Prostate gland (tissue), 2 donors: ENCODE data around the gene PTPRM. TPM values are rescaled to one million over a fixed set of nuclear protein-coding genes. Genes with fewer than 3 reads are reported as not detected.

Experiments used
- DNase-seq: peaks from one replicate; pipeline ENCODE4 v3.0.0-alpha.2; 2019; ENCODE audit warnings: low spot score
- H3K27ac ChIP-seq, 2 donors: fragments of 200-600 bp; sonication (generic); 2 replicates each; pipeline ENCODE4 v1.5.1; 2017 to 2019
- H3K27me3 ChIP-seq: fragments of 200-600 bp; sonication (generic); replicated peaks from 2 replicates; pipeline ENCODE4 v1.5.1; 2019; ENCODE audit not compliant: insufficient read depth
- H3K36me3 ChIP-seq, 2 donors: fragments of 200-600 bp; sonication (generic); 1 replicate in 1 of 2; 2 replicates in 1 of 2; pipeline versions ENCODE4 v1.5.1 to v1.8.1; 2017 to 2019
- H3K4me1 ChIP-seq: fragments of 200-600 bp; sonication (generic); replicated peaks from 2 replicates; pipeline ENCODE4 v1.5.1; 2019
- H3K4me3 ChIP-seq, 2 donors: fragments of 200-600 bp; sonication (generic); 2 replicates each; pipeline ENCODE4 v1.5.1; 2017 to 2019
- H3K9me3 ChIP-seq: fragments of 200-600 bp; sonication (generic); 2 replicates; pipeline ENCODE4 v1.5.1; 2017
- POLR2A ChIP-seq: fragments of 450-650 bp; IDR thresholded peaks from one replicate; pipeline ENCODE4 v1.6.1; 2016; ENCODE audit warnings: antibody characterized with exemption, mild to moderate bottlenecking
- POLR2AphosphoS5 ChIP-seq: sonication (generic); formaldehyde crosslinking; IDR thresholded peaks from one replicate; pipeline ENCODE4 v1.6.1; 2017; ENCODE audit warnings: antibody characterized with exemption
- whole genome bisulfite sequencing: methylation state at CpG from one replicate; pipeline ENCODE4 v1.1.5; 2018; 5-methylcytosine and 5-hydroxymethylcytosine counted together
- intact Hi-C: fragments of 100-400 bp; cut with DNase I; formaldehyde crosslinking; loops from one replicate; pipeline ENCODE4 v1.14.2; 2022
- total RNA-seq, 2 donors: library from RNA; depleted of rRNA; stranded (reverse); fragments of >200 nt; gene quantifications; one replicate each; pipeline ENCODE4 v1.1.0, GENCODE V29; 2016
- TF ChIP-seq, protein P1 (sequence below), 4 experiments: fragments of 200-600 bp in 2 of 4; fragments of 450-650 bp in 2 of 4; sonication (generic) in 2 of 4; IDR thresholded peaks; 1 replicate in 3 of 4; 2 replicates in 1 of 4; pipeline ENCODE4 v1.5.1; 2016 to 2019; ENCODE audit warnings: antibody characterized with exemption in 4 of 4, mild to moderate bottlenecking in 2 of 4, moderate library complexity in 2 of 4

PTPRM gene
- total RNA-seq, 2 donors from 2014 or later = 32.9 to 92.6 TPM

DNA sequence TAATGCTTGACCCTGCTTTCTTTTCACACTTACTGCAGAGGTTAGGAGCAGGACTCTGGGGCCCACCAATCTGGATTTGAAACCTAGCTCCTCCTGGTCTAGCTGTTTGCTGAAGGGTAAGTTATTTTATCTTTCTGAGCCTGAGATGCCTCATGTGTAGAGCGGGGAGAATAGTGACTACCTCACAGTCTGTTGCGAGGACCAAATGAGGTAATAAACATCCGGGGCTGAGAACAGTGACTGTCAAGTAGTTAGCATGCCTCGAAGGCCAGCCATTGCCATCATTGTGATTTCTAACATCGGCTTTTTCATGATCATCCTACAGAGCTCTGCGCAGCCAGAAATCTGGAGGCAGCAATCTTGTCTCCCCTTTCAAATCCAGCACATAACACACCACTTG lies 32.9 kb downstream of the PTPRM start:
- 91% methylated on average over 6 of the region's 6 CpGs for WGBS
- TF ChIP-seq, protein P1, sequence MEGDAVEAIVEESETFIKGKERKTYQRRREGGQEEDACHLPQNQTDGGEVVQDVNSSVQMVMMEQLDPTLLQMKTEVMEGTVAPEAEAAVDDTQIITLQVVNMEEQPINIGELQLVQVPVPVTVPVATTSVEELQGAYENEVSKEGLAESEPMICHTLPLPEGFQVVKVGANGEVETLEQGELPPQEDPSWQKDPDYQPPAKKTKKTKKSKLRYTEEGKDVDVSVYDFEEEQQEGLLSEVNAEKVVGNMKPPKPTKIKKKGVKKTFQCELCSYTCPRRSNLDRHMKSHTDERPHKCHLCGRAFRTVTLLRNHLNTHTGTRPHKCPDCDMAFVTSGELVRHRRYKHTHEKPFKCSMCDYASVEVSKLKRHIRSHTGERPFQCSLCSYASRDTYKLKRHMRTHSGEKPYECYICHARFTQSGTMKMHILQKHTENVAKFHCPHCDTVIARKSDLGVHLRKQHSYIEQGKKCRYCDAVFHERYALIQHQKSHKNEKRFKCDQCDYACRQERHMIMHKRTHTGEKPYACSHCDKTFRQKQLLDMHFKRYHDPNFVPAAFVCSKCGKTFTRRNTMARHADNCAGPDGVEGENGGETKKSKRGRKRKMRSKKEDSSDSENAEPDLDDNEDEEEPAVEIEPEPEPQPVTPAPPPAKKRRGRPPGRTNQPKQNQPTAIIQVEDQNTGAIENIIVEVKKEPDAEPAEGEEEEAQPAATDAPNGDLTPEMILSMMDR (IDR thresholded peaks at IDR 0.05) = no peak
- TF ChIP-seq POLR2A (no peak), POLR2AphosphoS5 (no peak)
- H3K9me3 ChIP-seq = no peaks in the 10 kb centered on the region
- H3K4me1 ChIP-seq = no peaks in the 10 kb centered on the region
- H3K4me3 ChIP-seq = no peak overlapping the region
- no peak for DNase-seq
- no peak overlapping the region for H3K27ac ChIP-seq
- H3K36me3 ChIP-seq = no peaks in the 10 kb centered on the region
- intact Hi-C loops = no loop called here
- no peaks in the 10 kb centered on the region for H3K27me3 ChIP-seq

DNA sequence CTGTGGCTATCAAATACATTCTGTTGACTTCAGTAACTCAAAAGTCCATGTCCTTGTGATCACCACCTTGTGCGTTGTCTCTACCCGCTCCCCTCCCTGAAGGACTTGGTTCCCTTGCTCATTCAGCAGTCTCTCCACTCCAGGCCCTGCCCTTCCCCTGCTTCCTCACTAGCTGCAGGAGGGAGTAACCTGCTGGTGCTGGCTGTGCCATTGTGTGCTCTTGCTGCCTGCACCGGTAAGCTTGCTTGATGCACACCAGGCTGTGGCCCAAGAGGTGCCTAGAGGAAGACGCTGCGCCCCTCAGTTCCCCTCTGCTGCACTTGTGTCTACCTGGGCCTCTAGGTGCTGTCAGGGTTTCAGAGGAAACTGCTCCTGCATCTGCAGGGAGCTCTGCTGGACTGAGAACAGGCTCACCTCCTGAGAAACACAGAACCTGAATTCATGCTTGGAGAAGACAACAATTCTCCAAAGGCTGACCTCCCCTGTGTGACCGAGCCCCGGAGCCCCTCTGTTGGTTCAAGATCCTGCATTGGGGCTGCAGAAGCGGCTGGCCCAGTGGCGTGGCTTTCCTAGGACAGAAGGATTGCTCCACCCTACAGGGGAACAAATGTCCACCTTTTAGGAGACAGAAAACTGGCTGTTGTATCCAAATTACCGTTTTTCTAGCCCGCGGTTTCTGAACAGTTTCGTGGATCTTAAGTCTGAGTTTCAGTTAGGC lies 33.6 kb downstream of the PTPRM start:
- no peaks in the 10 kb centered on the region for H3K4me1 ChIP-seq
- no peak overlapping the region for H3K4me3 ChIP-seq
- TF ChIP-seq POLR2A (no peak), POLR2AphosphoS5 (no peak)
- TF ChIP-seq, protein P1 (IDR thresholded peaks at IDR 0.05) = no peak
- DNase-seq = no peak
- intact Hi-C loops = no loop called here
- 93% methylated on average over 13 of the region's 13 CpGs for WGBS
- no peaks in the 10 kb centered on the region for H3K27me3 ChIP-seq
- no peaks in the 10 kb centered on the region for H3K9me3 ChIP-seq
- H3K36me3 ChIP-seq = no peaks in the 10 kb centered on the region
- no peak overlapping the region for H3K27ac ChIP-seq

DNA sequence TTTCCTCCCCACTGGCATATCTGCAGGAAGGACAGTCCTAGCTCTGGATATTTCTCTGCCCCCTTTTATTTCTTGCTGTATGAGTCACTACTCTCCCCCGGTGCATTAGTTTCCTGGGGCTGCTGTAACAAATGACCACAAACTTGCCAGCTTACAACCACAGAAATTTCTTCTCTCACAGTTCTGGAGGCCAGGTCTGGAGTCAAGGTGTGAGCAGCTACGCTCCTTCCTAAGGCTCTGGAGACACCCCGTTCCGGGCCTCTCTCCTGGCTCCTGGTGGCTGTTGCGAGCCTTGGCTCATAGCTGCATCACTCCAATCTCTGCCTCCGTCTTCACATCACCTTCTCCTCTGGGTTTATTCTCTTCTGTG lies 34.1 kb downstream of the PTPRM start:
- whole genome bisulfite sequencing = 95% methylated on average over 6 of the region's 6 CpGs
- Histone ChIP-seq H3K27me3 (no peaks in the 10 kb centered on the region), H3K4me1 (no peaks in the 10 kb centered on the region), H3K4me3 (no peak overlapping the region), H3K27ac (no peak overlapping the region), H3K36me3 (no peaks in the 10 kb centered on the region), H3K9me3 (no peaks in the 10 kb centered on the region)
- intact Hi-C loops = no loop called here
- TF ChIP-seq POLR2A = no peak
- no peak for TF ChIP-seq POLR2AphosphoS5
- TF ChIP-seq, protein P1 (IDR thresholded peaks at IDR 0.05) = no peak
- no peak for DNase-seq

DNA sequence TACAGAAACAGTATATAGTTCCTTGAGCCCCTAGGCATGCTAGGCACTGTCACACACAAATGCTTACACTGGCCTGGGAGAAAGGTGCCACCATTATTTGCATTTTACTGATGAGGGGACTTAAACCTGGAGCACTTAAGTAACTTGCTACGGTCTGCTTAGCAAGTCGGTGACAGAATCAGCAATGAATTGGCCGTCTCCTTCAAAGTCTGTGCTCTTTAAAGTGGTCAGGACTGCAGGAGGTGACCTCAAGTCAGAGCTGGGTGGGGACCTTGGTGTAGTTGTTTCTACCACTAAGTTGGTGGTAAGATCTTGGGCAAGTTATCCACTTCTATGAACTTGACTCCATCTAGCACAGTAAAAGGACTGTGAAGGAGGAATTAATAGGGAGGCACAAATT lies 34.8 kb downstream of the PTPRM start:
- Histone ChIP-seq H3K4me3 (no peak overlapping the region), H3K36me3 (no peaks in the 10 kb centered on the region), H3K9me3 (no peaks in the 10 kb centered on the region), H3K27me3 (no peaks in the 10 kb centered on the region), H3K4me1 (no peaks in the 10 kb centered on the region), H3K27ac (no peak overlapping the region)
- TF ChIP-seq POLR2A (no peak), POLR2AphosphoS5 (no peak)
- TF ChIP-seq, protein P1 (IDR thresholded peaks at IDR 0.05) = no peak
- intact Hi-C loops = no loop called here
- no peak for DNase-seq
- WGBS = 84% methylated on average over 3 of the region's 3 CpGs
